Measurements from ENCODE around the gene DYRK1A. TPM values are rescaled to one million over a fixed set of nuclear protein-coding genes. Genes with fewer than 3 reads are reported as not detected.

The DYRK1A gene
- total RNA-seq, 2 experiments from 2014 or later: 58.4 to 65.1 TPM

DNA sequence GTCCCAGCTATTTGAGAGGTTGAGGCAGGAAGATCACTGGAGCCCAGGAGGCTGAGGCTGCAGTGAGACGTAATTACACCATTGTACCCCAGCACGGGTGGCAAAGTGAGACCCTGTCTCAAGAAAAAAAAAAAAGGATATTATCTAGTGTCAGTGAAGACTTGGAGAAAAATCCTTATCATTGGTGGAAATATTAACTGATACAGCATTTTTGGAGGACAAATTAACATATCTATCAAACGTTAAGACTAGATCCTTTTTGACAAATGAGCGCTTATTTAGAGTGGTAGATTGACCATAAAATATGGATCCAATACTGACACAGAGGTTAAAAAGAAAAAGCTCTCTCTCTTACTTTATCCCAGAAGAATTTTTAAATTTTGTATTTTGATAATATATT is 35.2 kb upstream of the DYRK1A start:
- intact Hi-C loops (cut with micrococcal nuclease; ENCODE audit: unreplicated experiment): no loop called here
- Histone ChIP-seq H3K4me2 (ENCODE audit: low read length) (no peak overlapping the region), H3K4me1 (ENCODE audit: insufficient read depth, low read length, poor library complexity, severe bottlenecking) (no peaks in the 10 kb centered on the region), H3K4me3 (ENCODE audit: low read depth, low read length, poor library complexity, severe bottlenecking) (no peak overlapping the region), H4K20me1 (ENCODE audit: insufficient read depth, low read length) (no peaks in the 10 kb centered on the region), H3K27ac (ENCODE audit: low read depth, low read length, poor library complexity, severe bottlenecking) (no peak overlapping the region), H3K9me3 (ENCODE audit: low read length) (no peaks in the 10 kb centered on the region), H2AFZ (ENCODE audit: low read length) (no peak overlapping the region), H3K79me2 (ENCODE audit: insufficient read depth, low read depth, low read length) (no peaks in the 10 kb centered on the region), H3K9me2 (ENCODE audit: insufficient read depth, low read length) (no peaks in the 10 kb centered on the region), H3K36me3 (ENCODE audit: insufficient read depth, low read length) (no peaks in the 10 kb centered on the region)
- ChIA-PET POLR2A (no interaction called here), CTCF (ENCODE audit: unreplicated experiment) (no interaction called here)
- no TSS peak for BruUV-seq (replicated peaks)
- no peak for DNase-seq (ENCODE audit: low spot score)
- TF ChIP-seq CTCF (conservative IDR thresholded peaks at IDR 0.05; ENCODE audit: low read length) (no peak), EZH2phosphoT487 (IDR thresholded peaks at IDR 0.05; ENCODE audit: borderline replicate concordance, low read depth, low read length) (no peak)

DNA sequence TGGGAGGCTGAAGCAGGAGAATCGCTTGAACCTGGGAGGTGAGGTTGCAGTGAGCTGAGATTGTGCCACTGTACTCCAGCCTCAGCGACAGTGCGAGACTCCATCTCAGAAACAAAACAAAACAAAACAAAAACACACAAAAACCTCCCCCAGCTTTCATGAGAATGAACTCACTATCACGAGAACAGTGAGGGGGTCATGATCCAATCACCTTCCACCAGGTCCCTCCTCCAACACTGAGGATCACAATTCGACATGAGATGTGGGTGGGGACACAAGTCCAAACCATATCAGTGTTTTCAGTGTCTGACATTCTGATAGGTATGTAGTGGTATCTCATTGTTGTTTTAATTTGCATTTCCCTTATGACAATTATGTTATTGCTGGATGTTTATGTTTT is 31.5 kb upstream of the DYRK1A start:
- H3K36me3 ChIP-seq (ENCODE audit: insufficient read depth, low read length): no peaks in the 10 kb centered on the region
- no peak overlapping the region for H3K4me2 ChIP-seq (ENCODE audit: low read length)
- H3K4me3 ChIP-seq (ENCODE audit: low read depth, low read length, poor library complexity, severe bottlenecking): no peak overlapping the region
- no TSS peak for BruUV-seq (replicated peaks)
- no peak for DNase-seq (ENCODE audit: low spot score)
- no peak overlapping the region for H3K27ac ChIP-seq (ENCODE audit: low read depth, low read length, poor library complexity, severe bottlenecking)
- no peaks in the 10 kb centered on the region for H3K9me3 ChIP-seq (ENCODE audit: low read length)
- H3K9me2 ChIP-seq (ENCODE audit: insufficient read depth, low read length): no peaks in the 10 kb centered on the region
- ChIA-PET POLR2A (no interaction called here), CTCF (ENCODE audit: unreplicated experiment) (no interaction called here)
- no peak for TF ChIP-seq EZH2phosphoT487 (IDR thresholded peaks at IDR 0.05; ENCODE audit: borderline replicate concordance, low read depth, low read length)
- no peak for TF ChIP-seq CTCF (conservative IDR thresholded peaks at IDR 0.05; ENCODE audit: low read length)
- H4K20me1 ChIP-seq (ENCODE audit: insufficient read depth, low read length): no peaks in the 10 kb centered on the region
- H3K79me2 ChIP-seq (ENCODE audit: insufficient read depth, low read depth, low read length): no peaks in the 10 kb centered on the region
- intact Hi-C loops (cut with micrococcal nuclease; ENCODE audit: unreplicated experiment): no loop called here
- H3K4me1 ChIP-seq (ENCODE audit: insufficient read depth, low read length, poor library complexity, severe bottlenecking): no peaks in the 10 kb centered on the region
- H2AFZ ChIP-seq (ENCODE audit: low read length): no peak overlapping the region

- no peaks in the 10 kb centered on the region for H3K9me3 ChIP-seq (ENCODE audit: low read length)
- H3K4me2 ChIP-seq (ENCODE audit: low read length): no peak overlapping the region
- H3K36me3 ChIP-seq (ENCODE audit: insufficient read depth, low read length): no peaks in the 10 kb centered on the region
- no peak for DNase-seq (ENCODE audit: low spot score)
- no peak overlapping the region for H3K27ac ChIP-seq (ENCODE audit: low read depth, low read length, poor library complexity, severe bottlenecking)
- H3K4me3 ChIP-seq (ENCODE audit: low read depth, low read length, poor library complexity, severe bottlenecking): no peak overlapping the region
- BruUV-seq (replicated peaks): no TSS peak
- ChIA-PET POLR2A (interaction anchor here (0.7 kb wide), 1 partner anchor 15 kb away, joined by 3 read pairs; no protein-coding TSS in a partner anchor), CTCF (ENCODE audit: unreplicated experiment) (no interaction called here)
- H2AFZ ChIP-seq (ENCODE audit: low read length): no peak overlapping the region
- H3K4me1 ChIP-seq (ENCODE audit: insufficient read depth, low read length, poor library complexity, severe bottlenecking): no peaks in the 10 kb centered on the region
- no peaks in the 10 kb centered on the region for H3K79me2 ChIP-seq (ENCODE audit: insufficient read depth, low read depth, low read length)
- intact Hi-C loops (cut with micrococcal nuclease; ENCODE audit: unreplicated experiment): no loop called here
- no peaks in the 10 kb centered on the region for H4K20me1 ChIP-seq (ENCODE audit: insufficient read depth, low read length)
- TF ChIP-seq CTCF (conservative IDR thresholded peaks at IDR 0.05; ENCODE audit: low read length): no peak
- no peak for TF ChIP-seq EZH2phosphoT487 (IDR thresholded peaks at IDR 0.05; ENCODE audit: borderline replicate concordance, low read depth, low read length)
- no peaks in the 10 kb centered on the region for H3K9me2 ChIP-seq (ENCODE audit: insufficient read depth, low read length)
Measured at GRCh38 chr21:37337179-37337578, 29.4 kb upstream of the DYRK1A start.
